Suprapubic skin (tissue), 4 donors: ENCODE results near the gene CNN3.

Experiments
- EP300 ChIP-seq: sonication (generic); formaldehyde crosslinking; IDR thresholded peaks from one replicate; pipeline ENCODE4 v1.6.1; 2017; ENCODE audit warnings: antibody characterized with exemption
- POLR2A ChIP-seq, 2 donors: fragments of 450-650 bp; IDR thresholded peaks; one replicate each; pipeline ENCODE4 v1.6.1; 2017; ENCODE audit warnings: antibody characterized with exemption in 2 of 2, mild to moderate bottlenecking in 2 of 2, moderate library complexity in 2 of 2
- POLR2AphosphoS5 ChIP-seq, 3 donors: sonication (generic); formaldehyde crosslinking; IDR thresholded peaks; one replicate each; pipeline ENCODE4 v1.6.1; 2017; ENCODE audit warnings: antibody characterized with exemption in 3 of 3
- TF ChIP-seq, protein P1 (sequence below), 2 donors: fragments of 200-600 bp in 1 of 2; fragments of 450-650 bp in 1 of 2; sonication (generic) in 1 of 2; IDR thresholded peaks; one replicate each; pipeline ENCODE4 v1.5.1; 2016 to 2019; ENCODE audit warnings: antibody characterized with exemption in 2 of 2, mild to moderate bottlenecking in 1 of 2, moderate library complexity in 1 of 2

GRCh38 chr1:94901841-94902240, 25.1 kb downstream of the CNN3 start:
- TF ChIP-seq, protein P1, sequence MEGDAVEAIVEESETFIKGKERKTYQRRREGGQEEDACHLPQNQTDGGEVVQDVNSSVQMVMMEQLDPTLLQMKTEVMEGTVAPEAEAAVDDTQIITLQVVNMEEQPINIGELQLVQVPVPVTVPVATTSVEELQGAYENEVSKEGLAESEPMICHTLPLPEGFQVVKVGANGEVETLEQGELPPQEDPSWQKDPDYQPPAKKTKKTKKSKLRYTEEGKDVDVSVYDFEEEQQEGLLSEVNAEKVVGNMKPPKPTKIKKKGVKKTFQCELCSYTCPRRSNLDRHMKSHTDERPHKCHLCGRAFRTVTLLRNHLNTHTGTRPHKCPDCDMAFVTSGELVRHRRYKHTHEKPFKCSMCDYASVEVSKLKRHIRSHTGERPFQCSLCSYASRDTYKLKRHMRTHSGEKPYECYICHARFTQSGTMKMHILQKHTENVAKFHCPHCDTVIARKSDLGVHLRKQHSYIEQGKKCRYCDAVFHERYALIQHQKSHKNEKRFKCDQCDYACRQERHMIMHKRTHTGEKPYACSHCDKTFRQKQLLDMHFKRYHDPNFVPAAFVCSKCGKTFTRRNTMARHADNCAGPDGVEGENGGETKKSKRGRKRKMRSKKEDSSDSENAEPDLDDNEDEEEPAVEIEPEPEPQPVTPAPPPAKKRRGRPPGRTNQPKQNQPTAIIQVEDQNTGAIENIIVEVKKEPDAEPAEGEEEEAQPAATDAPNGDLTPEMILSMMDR (IDR thresholded peaks at IDR 0.05), result no peak
- TF ChIP-seq EP300, result no peak
- TF ChIP-seq POLR2A (IDR thresholded peaks at IDR 0.05), result no peak
- no peak for TF ChIP-seq POLR2AphosphoS5 (IDR thresholded peaks at IDR 0.05)
